Ectodermal cell (in vitro differentiated cells): ENCODE measurements around the gene SLC16A3.

Source experiments
- H3K27ac ChIP-seq: 2 replicates; pipeline ENCODE4 v1.7.0; 2013; ENCODE audit warnings: mild to moderate bottlenecking, low read depth, low read length; ENCODE audit not compliant: insufficient read depth, poor library complexity, severe bottlenecking
- H3K27me3 ChIP-seq: 2 replicates; pipeline ENCODE4 v1.7.0; 2013; ENCODE audit warnings: mild to moderate bottlenecking, low read length; ENCODE audit not compliant: insufficient read depth, control insufficient read depth, poor library complexity, severe bottlenecking
- H3K36me3 ChIP-seq: one replicate; pipeline ENCODE4 v1.7.0; 2013; ENCODE audit warnings: low read length; ENCODE audit not compliant: control insufficient read depth, insufficient read depth
- H3K4me1 ChIP-seq: one replicate; pipeline ENCODE4 v1.7.0; 2013; ENCODE audit warnings: low read length; ENCODE audit not compliant: control insufficient read depth, insufficient read depth
- H3K4me3 ChIP-seq: 2 replicates; pipeline ENCODE4 v1.7.0; 2013; ENCODE audit warnings: low read depth, low read length, control low read depth; ENCODE audit not compliant: insufficient read depth
- H3K9me3 ChIP-seq: 2 replicates; pipeline ENCODE4 v1.7.0; 2013; ENCODE audit warnings: mild to moderate bottlenecking, low read length, moderate library complexity; ENCODE audit not compliant: control insufficient read depth
- WGBS, 2 experiments: methylation state at CpG; one replicate each; pipeline ENCODE4 v1.1.7; 2013; ENCODE audit warnings: missing lambda C conversion rate in 2 of 2; 5-methylcytosine and 5-hydroxymethylcytosine counted together

The SLC16A3 gene

GRCh38 chr17:82231312-82231561 is 2.4 kb downstream of the SLC16A3 start:
- peaks cover 12% of the 10 kb centered on the region for H3K4me1 ChIP-seq
- 0% methylated on average over 18 of the region's 18 CpGs for WGBS, 2 experiments
- peaks cover 60% of the 10 kb centered on the region for H3K27me3 ChIP-seq
- peak overlapping the region; percentile 40 for H3K4me3 ChIP-seq
- H3K27ac ChIP-seq, result no peak overlapping the region
- H3K9me3 ChIP-seq, result no peaks in the 10 kb centered on the region
- no peaks in the 10 kb centered on the region for H3K36me3 ChIP-seq

DNA sequence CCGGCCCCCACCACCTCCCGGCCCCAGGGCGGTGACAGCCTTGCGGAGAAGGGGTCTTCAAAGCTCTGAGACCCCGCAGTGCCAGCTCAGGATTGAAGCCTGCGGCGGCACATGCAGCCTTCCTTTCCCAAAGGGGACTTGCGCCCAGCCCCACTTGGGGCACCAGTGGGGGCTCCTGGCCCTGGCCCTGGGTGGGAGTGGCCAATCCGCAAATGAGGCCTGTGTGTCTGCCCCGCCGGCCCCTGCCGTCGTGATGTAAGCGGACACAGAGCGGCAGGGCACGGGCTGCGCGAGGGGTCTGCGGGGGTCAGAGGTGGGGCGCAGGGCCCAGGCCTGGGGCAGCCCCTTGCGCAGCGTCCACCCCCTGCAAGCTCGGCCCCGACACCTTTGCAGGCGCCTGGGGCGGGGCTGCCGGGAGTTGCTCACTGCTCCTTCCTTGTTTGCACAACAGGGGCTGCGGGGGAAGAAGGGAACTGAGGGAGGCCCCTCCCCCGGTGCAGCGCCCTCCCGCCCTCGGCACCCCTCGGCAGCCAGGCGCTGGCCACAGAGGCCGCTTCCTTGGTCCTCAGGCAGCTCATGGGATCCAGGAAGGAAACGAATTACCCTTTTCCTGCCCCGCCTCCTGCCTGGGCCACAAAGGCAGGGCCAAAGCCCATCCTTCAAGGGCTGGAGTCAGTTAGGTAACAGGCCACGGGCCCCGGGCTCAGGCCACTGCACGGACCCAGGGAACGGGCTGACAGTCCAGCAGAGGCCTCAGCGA is 2.9 kb downstream of the SLC16A3 start:
- Histone ChIP-seq H3K4me3 (peak overlapping the region; percentile 40), H3K4me1 (peaks cover 16% of the 10 kb centered on the region), H3K27me3 (peaks cover 57% of the 10 kb centered on the region), H3K36me3 (no peaks in the 10 kb centered on the region), H3K27ac (no peak overlapping the region), H3K9me3 (no peaks in the 10 kb centered on the region)
- 4% methylated on average over 42 of the region's 42 CpGs for WGBS, 2 experiments

GRCh38 chr17:82232322-82232820 is 3.5 kb downstream of the SLC16A3 start:
- 73 to 75% methylated on average over 21 of the region's 21 CpGs for WGBS, 2 experiments
- no peaks in the 10 kb centered on the region for H3K9me3 ChIP-seq
- H3K27ac ChIP-seq, result no peak overlapping the region
- H3K4me1 ChIP-seq, result peaks cover 16% of the 10 kb centered on the region
- peaks cover 50% of the 10 kb centered on the region for H3K27me3 ChIP-seq
- no peak overlapping the region for H3K4me3 ChIP-seq
- no peaks in the 10 kb centered on the region for H3K36me3 ChIP-seq

DNA sequence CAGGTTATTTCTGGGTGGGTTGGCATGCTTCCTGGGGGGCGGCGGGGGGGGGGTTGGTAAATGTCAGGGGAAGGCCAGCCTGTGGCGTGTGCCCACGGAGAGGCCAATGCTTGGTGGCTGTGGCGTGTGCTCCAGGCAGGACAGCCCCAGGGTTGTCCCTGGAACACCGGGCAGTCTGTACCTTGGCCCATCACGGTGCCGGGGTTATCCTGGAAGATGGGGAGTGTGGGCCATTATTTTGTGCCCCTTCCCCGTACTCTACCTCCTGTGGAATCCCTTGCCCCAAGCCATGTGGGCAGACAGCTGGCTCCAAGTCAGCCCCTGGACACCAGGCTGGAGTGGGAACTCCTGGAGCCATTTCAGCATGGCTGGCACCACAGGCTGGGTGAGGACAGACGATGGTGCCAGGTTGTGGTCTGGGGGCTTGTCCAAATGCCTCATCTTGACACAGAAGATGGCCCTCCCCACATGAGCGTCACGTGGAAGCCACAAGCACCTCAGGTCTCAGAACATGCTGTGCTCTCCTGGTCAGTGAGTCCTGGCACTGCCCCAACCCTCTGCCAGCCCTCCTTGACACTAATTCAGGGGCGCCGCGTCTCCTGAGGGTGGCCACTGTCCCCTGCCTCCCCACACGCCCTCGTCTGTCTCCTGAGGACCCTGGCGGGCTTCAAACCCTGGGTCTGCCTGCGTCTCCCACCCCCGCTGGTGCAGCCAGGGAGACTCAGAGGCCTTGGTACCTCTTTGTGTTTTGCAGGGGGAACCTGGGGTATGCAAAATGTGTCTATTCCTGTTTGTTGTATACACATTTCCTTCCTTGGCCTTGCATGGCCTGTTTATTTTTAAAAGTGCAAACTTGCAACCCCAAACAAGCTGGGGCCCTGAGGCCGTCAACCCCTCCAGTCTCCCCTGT is 4.3 kb downstream of the SLC16A3 start:
- H3K36me3 ChIP-seq, result no peaks in the 10 kb centered on the region
- WGBS, 2 experiments, result 88 to 89% methylated on average over 21 of the region's 21 CpGs
- H3K27me3 ChIP-seq, result peaks cover 43% of the 10 kb centered on the region
- peaks cover 16% of the 10 kb centered on the region for H3K4me1 ChIP-seq
- no peak overlapping the region for H3K4me3 ChIP-seq
- no peaks in the 10 kb centered on the region for H3K9me3 ChIP-seq
- H3K27ac ChIP-seq, result no peak overlapping the region

- Histone ChIP-seq H3K27ac (no peak overlapping the region), H3K9me3 (no peaks in the 10 kb centered on the region), H3K4me3 (no peak overlapping the region), H3K36me3 (peaks cover 5% of the 10 kb centered on the region), H3K27me3 (peaks cover 30% of the 10 kb centered on the region), H3K4me1 (peaks cover 16% of the 10 kb centered on the region)
- WGBS, 2 experiments, result 83 to 84% methylated on average over 26 of the region's 26 CpGs
Observed at GRCh38 chr17:82234211-82235055, 5.6 kb downstream of the SLC16A3 start.

DNA sequence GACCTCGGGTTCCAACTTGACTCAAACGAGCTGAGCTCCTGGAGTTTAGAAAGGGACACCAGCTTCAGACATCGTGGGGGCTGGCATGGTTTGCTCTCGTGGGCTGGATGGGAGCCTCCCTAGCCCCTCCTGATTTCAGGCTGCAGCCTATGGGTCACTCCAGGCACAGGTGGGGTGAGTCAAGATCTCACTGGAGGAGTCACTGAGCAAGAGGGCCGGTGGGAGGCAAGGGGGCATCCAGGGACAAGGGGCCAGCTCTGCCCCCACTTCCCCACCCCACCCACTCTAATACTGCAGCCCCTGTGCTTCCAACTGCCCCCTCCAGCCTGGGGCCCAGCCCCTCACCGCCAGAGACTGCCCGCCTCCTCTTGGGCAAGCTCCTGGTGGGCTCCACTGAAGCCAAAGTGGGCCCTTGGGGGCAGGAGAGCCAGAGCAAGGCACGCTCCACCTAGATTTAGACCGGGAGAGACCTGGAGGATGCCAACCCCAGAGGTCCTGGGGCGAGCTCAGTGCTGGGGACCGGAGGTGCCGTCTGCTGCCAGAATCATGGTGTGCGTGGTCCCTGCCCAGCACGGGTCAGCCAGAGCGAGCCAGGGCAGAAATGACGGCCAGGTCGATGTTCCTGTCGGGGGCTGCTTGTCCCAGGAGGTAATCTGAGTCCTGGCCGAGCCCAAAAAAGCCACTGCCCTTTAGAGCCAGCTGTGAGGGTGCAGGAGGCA is 6.4 kb downstream of the SLC16A3 start:
- H3K36me3 ChIP-seq, result peaks cover 5% of the 10 kb centered on the region
- no peak overlapping the region for H3K4me3 ChIP-seq
- 88 to 91% methylated on average over 18 to 19 of the region's 19 CpGs for WGBS, 2 experiments
- peaks cover 22% of the 10 kb centered on the region for H3K27me3 ChIP-seq
- no peaks in the 10 kb centered on the region for H3K9me3 ChIP-seq
- no peak overlapping the region for H3K27ac ChIP-seq
- H3K4me1 ChIP-seq, result peaks cover 16% of the 10 kb centered on the region

- H3K27ac ChIP-seq, result no peak overlapping the region
- H3K4me3 ChIP-seq, result no peak overlapping the region
- WGBS, 2 experiments, result 89 to 90% methylated on average over 15 of the region's 15 CpGs
- peaks cover 17% of the 10 kb centered on the region for H3K27me3 ChIP-seq
- H3K4me1 ChIP-seq, result peaks cover 16% of the 10 kb centered on the region
- no peaks in the 10 kb centered on the region for H3K9me3 ChIP-seq
- peaks cover 5% of the 10 kb centered on the region for H3K36me3 ChIP-seq
Observed at GRCh38 chr17:82235775-82236141, 6.9 kb downstream of the SLC16A3 start.

- WGBS, 2 experiments, result 62 to 64% methylated on average over 44 of the region's 44 CpGs
- Histone ChIP-seq H3K27me3 (peaks cover 11% of the 10 kb centered on the region), H3K4me3 (no peak overlapping the region), H3K9me3 (no peaks in the 10 kb centered on the region), H3K36me3 (peaks cover 5% of the 10 kb centered on the region), H3K4me1 (peaks cover 16% of the 10 kb centered on the region), H3K27ac (no peak overlapping the region)
Observed at GRCh38 chr17:82236142-82236971, 7.5 kb downstream of the SLC16A3 start.
